Adipose tissue (tissue), 3 donors: Measurements from ENCODE around the gene G3BP2. TPM values are rescaled to one million over a fixed set of nuclear protein-coding genes. Genes with fewer than 3 reads are reported as not detected.

Experiments
- H3K27ac ChIP-seq: one replicate; pipeline ENCODE4 v1.5.1; 2013; ENCODE audit warnings: low read depth, low read length
- WGBS, 3 donors: extraction: QIAGEN DNeasy Blood & Tissue Kit; methylation state at CpG; one replicate each; pipeline ENCODE4 v1.1.7; 2013; 5-methylcytosine and 5-hydroxymethylcytosine counted together
- polyA plus RNA-seq, 3 donors: library from polyadenylated mRNA; stranded (reverse); fragments of 200-250 nt; gene quantifications; one replicate each; pipeline ENCODE4 v1.2.3, GENCODE V29; 2013
- donor health status: healthy with polysubstance abuse.
- donor health status: Bipolar disorder and iron deficiency.
- donor health status: healthy.

The G3BP2 gene
- polyA plus RNA-seq, 3 donors, result 21.0 to 36.4 (median 29.0) TPM

GRCh38 chr4:75598390-75598789 lies 74.8 kb downstream of the G3BP2 start:
- H3K27ac ChIP-seq, result no peak overlapping the region
- WGBS, 3 donors, result 50 to 79% (median 58%) methylated on average over 3 of the region's 3 CpGs

- no peak overlapping the region for H3K27ac ChIP-seq
- 69 to 87% (median 73%) methylated on average over 3 of the region's 3 CpGs for WGBS, 3 donors
These were observed 77.2 kb downstream of the G3BP2 start for GRCh38 chr4:75596061-75596460.

- no peak overlapping the region for H3K27ac ChIP-seq
- WGBS, 3 donors, result 72 to 90% (median 83%) methylated on average over 1 of the region's 1 CpG
These were observed 79.8 kb downstream of the G3BP2 start for GRCh38 chr4:75593393-75593792.

Other genes starting within 250 kb of the G3BP2 start
- 10 to 100 TPM; 16.3 to 21.9 (median 20.0) TPM for gene RCHY1, start 159.0 kb downstream of the G3BP2 start, polyA plus RNA-seq
- gene THAP6, start 158.9 kb downstream of the G3BP2 start, polyA plus RNA-seq, result 1 to 10 TPM; 4.7 to 7.4 (median 5.7) TPM
- not detected for gene ODAPH, start 117.3 kb downstream of the G3BP2 start, polyA plus RNA-seq
- gene CDKL2, start 42.9 kb downstream of the G3BP2 start, polyA plus RNA-seq, result under 1 TPM in 2 of 3 donors, not detected in 1; 0.04 to 0.45 TPM
- gene USO1, start 51.2 kb upstream of the G3BP2 start, polyA plus RNA-seq, result 10 to 100 TPM; 28.3 to 38.1 (median 29.4) TPM
- not detected for gene PPEF2, start 229.0 kb upstream of the G3BP2 start, polyA plus RNA-seq